MCF 10A (cell line): ENCODE results near the gene CPEB1. TPM values are rescaled to one million over a fixed set of nuclear protein-coding genes. Genes with fewer than 3 reads are reported as not detected.

Source experiments
- BruUV-seq: library from RNA; stranded (reverse); fragments of 400-500 nt; replicated peaks from 2 replicates; lab custom pipeline; 2021; lab: Mats Ljungman, UMichigan
- CTCF ChIA-PET: fragments of 300-600 bp; sonication (Branson Sonifier 250); formaldehyde crosslinking; extraction: SDS; loops from one replicate; lab custom pipeline; 2021; ENCODE audit warnings: antibody characterized with exemption, inconsistent platforms; lab: Yijun Ruan, JAX
- POLR2A ChIA-PET: fragments of 300-600, 350-650 bp; sonication (Branson Sonifier 250); formaldehyde crosslinking; extraction: SDS; loops from one replicate; lab custom pipeline; 2020; ENCODE audit warnings: antibody characterized with exemption, inconsistent platforms; lab: Yijun Ruan, JAX
- DNase-seq: peaks from one replicate; pipeline ENCODE4 v3.0.0-alpha.2; 2018; ENCODE audit not compliant: unreplicated experiment
- H3K27ac Mint-ChIP-seq: one replicate; pipeline ENCODE4 v1.8.0; 2022; ENCODE audit warnings: mild to moderate bottlenecking, low read depth, mixed read lengths; ENCODE audit not compliant: unreplicated experiment
- H3K27me3 Mint-ChIP-seq: one replicate; pipeline ENCODE4 v1.8.0; 2022; ENCODE audit warnings: mixed read lengths; ENCODE audit not compliant: insufficient read depth, unreplicated experiment
- H3K36me3 Mint-ChIP-seq: one replicate; pipeline ENCODE4 v1.8.0; 2022; ENCODE audit warnings: mild to moderate bottlenecking, moderate library complexity, mixed read lengths; ENCODE audit not compliant: insufficient read depth, unreplicated experiment
- H3K4me1 Mint-ChIP-seq: one replicate; pipeline ENCODE4 v1.8.0; 2022; ENCODE audit warnings: mixed read lengths; ENCODE audit not compliant: insufficient read depth, unreplicated experiment
- H3K4me3 Mint-ChIP-seq: one replicate; pipeline ENCODE4 v1.8.0; 2022; ENCODE audit warnings: mild to moderate bottlenecking, moderate library complexity, mixed read lengths; ENCODE audit not compliant: unreplicated experiment
- H3K9me3 Mint-ChIP-seq: one replicate; pipeline ENCODE4 v1.8.0; 2022; ENCODE audit warnings: mixed read lengths; ENCODE audit not compliant: unreplicated experiment
- CTCF ChIP-seq: fragments of 200-600 bp; IDR thresholded peaks from one replicate; pipeline ENCODE4 v1.8.0; 2022; ENCODE audit warnings: antibody characterized with exemption, mild to moderate bottlenecking; ENCODE audit not compliant: unreplicated experiment
- intact Hi-C: fragments of 100-400 bp; cut with micrococcal nuclease; formaldehyde crosslinking; loops from 2 replicates; pipeline ENCODE4 v1.14.1; 2022
- total RNA-seq: library from RNA; stranded (reverse); gene quantifications from 2 replicates; pipeline ENCODE4 v1.2.3, GENCODE V29; 2022

The CPEB1 gene
- total RNA-seq, 1 experiment from 2014 or later = not detected

GRCh38 chr15:82642656-82643055 is 4.5 kb downstream of the CPEB1 start:
- no peak overlapping the region for H3K27ac Mint-ChIP-seq
- intact Hi-C loops = no loop called here
- ChIA-PET CTCF (interaction anchor here (0.6 to 1.1 kb wide), 4 partner anchors 73 to 659 kb away, joined by 3 read pairs; no protein-coding TSS in a partner anchor), POLR2A (interaction anchor here (0.6 to 1.2 kb wide), 2 partner anchors 18 to 107 kb away, joined by 4 read pairs; no protein-coding TSS in a partner anchor)
- TF ChIP-seq CTCF = no peak
- H3K4me3 Mint-ChIP-seq = no peak overlapping the region
- H3K36me3 Mint-ChIP-seq = no peaks in the 10 kb centered on the region
- peaks cover 59% of the 10 kb centered on the region for H3K27me3 Mint-ChIP-seq
- H3K4me1 Mint-ChIP-seq = no peaks in the 10 kb centered on the region
- no peak for DNase-seq
- no peaks in the 10 kb centered on the region for H3K9me3 Mint-ChIP-seq
- no TSS peak for BruUV-seq

DNA sequence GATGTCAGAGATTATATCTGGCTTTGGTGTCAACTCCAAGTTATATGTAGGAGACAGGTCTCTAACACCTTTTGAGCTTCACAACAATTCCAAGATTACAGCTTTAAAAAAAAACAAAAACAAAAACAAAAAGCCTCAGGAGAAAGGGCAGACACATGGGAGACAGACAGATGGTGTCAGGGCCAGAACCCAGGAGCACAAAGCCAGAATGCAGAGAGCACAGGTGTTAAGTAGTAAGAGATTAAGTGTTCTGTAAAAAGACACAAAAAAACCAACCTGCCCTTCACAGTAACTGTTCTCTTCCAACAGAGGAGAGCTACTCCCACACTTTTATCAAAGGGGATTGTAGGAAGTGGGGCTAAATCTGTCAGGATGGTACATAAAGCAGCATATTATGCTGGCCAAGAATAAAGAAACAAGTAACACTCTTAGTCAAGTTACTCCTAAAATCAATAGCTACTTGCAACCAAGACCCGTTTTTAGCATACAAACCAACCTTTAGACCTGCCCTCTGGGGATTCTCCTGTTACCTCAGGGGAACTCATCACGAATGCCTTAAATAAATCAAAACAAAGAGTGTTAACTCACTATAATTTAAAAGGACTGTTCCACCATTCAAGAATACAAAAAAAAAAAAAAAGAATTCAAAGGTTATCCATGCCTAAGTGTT is 5.9 kb downstream of the CPEB1 start:
- H3K36me3 Mint-ChIP-seq = no peaks in the 10 kb centered on the region
- intact Hi-C loops = no loop called here

DNA sequence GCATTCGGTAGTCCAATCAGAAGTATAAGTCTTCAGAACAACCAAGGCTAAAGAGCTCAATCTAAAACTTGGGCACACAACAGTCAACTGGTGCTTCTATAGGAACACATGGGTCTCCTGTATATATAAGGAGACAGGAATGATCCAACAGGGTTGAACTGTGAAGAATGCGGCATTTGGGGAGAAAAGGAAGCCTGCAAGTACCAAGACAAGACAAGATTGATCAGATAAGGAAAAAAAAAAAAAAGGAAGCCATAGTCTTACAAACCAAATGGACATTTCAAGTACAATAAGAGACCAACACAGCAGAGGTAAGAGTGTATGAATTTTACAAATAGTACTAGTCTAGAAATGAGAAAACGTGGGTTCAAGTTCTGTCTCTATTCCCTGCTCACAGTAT is 6.5 kb downstream of the CPEB1 start:
- no peaks in the 10 kb centered on the region for H3K9me3 Mint-ChIP-seq
- H3K27me3 Mint-ChIP-seq = peaks cover 79% of the 10 kb centered on the region
- DNase-seq = no peak
- no TSS peak for BruUV-seq
- ChIA-PET CTCF (no interaction called here), POLR2A (no interaction called here)
- intact Hi-C loops = no loop called here
- no peaks in the 10 kb centered on the region for H3K36me3 Mint-ChIP-seq
- TF ChIP-seq CTCF = no peak
- no peak overlapping the region for H3K27ac Mint-ChIP-seq
- H3K4me1 Mint-ChIP-seq = no peaks in the 10 kb centered on the region
- H3K4me3 Mint-ChIP-seq = no peak overlapping the region

More for the DNA sequence above, 5.9 kb downstream of the CPEB1 start:
- Mint-ChIP-seq H3K4me1 (no peaks in the 10 kb centered on the region), H3K9me3 (no peaks in the 10 kb centered on the region), H3K27me3 (peaks cover 73% of the 10 kb centered on the region), H3K27ac (no peak overlapping the region), H3K4me3 (no peak overlapping the region)
- ChIA-PET CTCF (interaction anchor here (0.7 to 1.0 kb wide), 2 partner anchors 10 to 81 kb away, joined by 3 read pairs; no protein-coding TSS in a partner anchor), POLR2A (no interaction called here)
- no TSS peak for BruUV-seq
- no peak for DNase-seq
- TF ChIP-seq CTCF = no peak

DNA sequence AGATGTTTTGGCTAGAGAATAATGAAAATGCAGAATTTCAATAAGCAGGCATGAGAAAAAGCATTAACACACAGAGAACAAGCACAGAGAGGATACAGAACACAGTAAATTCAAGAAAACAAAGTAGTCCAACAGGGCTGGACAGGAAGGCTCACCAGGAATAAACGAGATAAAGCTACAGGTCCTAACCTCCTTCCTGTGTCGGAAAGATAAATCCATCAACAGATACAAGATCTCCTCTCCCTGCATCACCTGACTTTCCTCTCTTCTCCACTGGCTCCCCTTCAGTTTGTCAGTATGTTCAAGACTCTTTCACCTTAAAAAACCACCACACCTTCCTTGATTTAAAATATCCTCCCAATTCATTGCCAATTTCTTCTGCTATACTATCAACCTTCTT is 11.4 kb downstream of the CPEB1 start:
- Mint-ChIP-seq H3K27me3 (peaks cover 60% of the 10 kb centered on the region), H3K4me1 (no peaks in the 10 kb centered on the region), H3K9me3 (no peaks in the 10 kb centered on the region), H3K36me3 (no peaks in the 10 kb centered on the region), H3K4me3 (no peak overlapping the region), H3K27ac (no peak overlapping the region)
- ChIA-PET CTCF (interaction anchor here (0.6 to 0.8 kb wide), 2 partner anchors 14 to 30 kb away, joined by 3 read pairs; no protein-coding TSS in a partner anchor), POLR2A (interaction anchor here (1.2 kb wide), 1 partner anchor 84 kb away, joined by 3 read pairs; no protein-coding TSS in a partner anchor)
- intact Hi-C loops = no loop called here
- no peak for DNase-seq
- TF ChIP-seq CTCF = no peak
- no TSS peak for BruUV-seq
